Activated naive CD8-positive, alpha-beta T cell (primary cell): Measurements from ENCODE around the gene AKAP6.

Experiments used
- H3K27ac Mint-ChIP-seq: one replicate; pipeline ENCODE4 v1.8.0; 2021; ENCODE audit warnings: mixed read lengths
- H3K27me3 Mint-ChIP-seq: one replicate; pipeline ENCODE4 v1.8.0; 2021; ENCODE audit warnings: mixed read lengths
- H3K36me3 Mint-ChIP-seq: one replicate; pipeline ENCODE4 v1.8.0; 2021; ENCODE audit warnings: mixed read lengths
- H3K4me1 Mint-ChIP-seq: one replicate; pipeline ENCODE4 v1.8.0; 2021; ENCODE audit warnings: low read depth, mixed read lengths
- H3K4me3 Mint-ChIP-seq: one replicate; pipeline ENCODE4 v1.8.0; 2021; ENCODE audit warnings: mild to moderate bottlenecking, mixed read lengths
- H3K9me3 Mint-ChIP-seq: one replicate; pipeline ENCODE4 v1.8.0; 2021; ENCODE audit warnings: low read depth, mixed read lengths

The AKAP6 gene

DNA sequence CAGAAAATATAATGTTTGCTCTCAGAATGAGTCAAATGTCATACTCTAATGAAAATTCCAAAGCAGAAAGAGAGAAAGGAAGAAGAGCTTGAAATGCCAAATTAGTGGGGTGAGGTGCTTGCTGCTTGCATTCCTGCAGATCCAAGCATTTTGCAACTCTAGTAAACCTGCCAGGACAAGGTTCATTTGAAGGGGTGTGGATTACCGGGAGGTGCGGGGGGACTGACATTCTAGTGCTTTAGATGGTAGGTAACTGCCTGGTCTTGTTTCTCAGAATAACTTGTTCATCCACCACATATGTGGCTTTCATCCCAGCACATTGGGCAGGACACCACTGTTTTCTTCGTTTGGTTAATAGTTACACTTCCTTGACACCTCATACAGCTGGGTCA lies 144.4 kb downstream of the AKAP6 start:
- no peak overlapping the region for H3K4me3 Mint-ChIP-seq
- H3K27me3 Mint-ChIP-seq = no peaks in the 10 kb centered on the region
- H3K27ac Mint-ChIP-seq = no peak overlapping the region
- no peaks in the 10 kb centered on the region for H3K9me3 Mint-ChIP-seq
- H3K36me3 Mint-ChIP-seq = peaks cover 3% of the 10 kb centered on the region
- no peaks in the 10 kb centered on the region for H3K4me1 Mint-ChIP-seq

DNA sequence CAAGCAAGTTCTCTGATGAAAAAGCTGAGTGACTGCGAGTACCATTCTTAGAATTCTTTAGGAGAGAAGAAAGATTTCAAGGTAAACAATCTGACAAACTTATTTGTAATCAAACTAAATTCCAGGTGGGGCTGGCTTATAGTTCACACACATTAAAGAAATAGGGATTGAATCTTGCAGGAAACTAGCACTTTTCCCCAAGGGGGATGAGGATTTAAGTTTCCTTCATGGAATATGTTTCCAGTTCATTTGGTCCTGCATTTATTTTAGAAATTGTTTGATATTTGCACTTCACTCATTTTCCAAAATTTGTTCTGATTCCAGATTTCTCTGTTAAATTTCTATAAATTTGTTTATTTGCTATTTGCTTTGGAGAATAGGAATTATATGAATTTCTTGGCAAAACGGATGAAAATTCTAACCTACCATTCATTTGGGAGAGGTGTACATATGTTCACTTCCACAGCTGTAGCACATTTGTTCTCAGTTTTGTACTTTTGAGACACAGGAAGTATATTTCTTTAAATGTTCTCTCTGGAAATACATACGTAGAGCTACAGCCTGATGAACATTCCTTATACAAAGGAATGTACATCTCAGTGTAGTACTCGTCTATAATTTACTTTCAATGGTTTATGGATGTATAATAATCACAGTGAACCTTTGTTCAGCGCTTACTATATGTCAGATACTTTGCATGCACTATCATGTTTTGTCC lies 145.5 kb downstream of the AKAP6 start:
- Mint-ChIP-seq H3K4me1 (no peaks in the 10 kb centered on the region), H3K4me3 (no peak overlapping the region), H3K36me3 (peaks cover 3% of the 10 kb centered on the region), H3K9me3 (no peaks in the 10 kb centered on the region), H3K27ac (no peak overlapping the region), H3K27me3 (no peaks in the 10 kb centered on the region)

- H3K4me3 Mint-ChIP-seq = no peak overlapping the region
- no peaks in the 10 kb centered on the region for H3K4me1 Mint-ChIP-seq
- peaks cover 3% of the 10 kb centered on the region for H3K36me3 Mint-ChIP-seq
- no peak overlapping the region for H3K27ac Mint-ChIP-seq
- no peaks in the 10 kb centered on the region for H3K27me3 Mint-ChIP-seq
- no peaks in the 10 kb centered on the region for H3K9me3 Mint-ChIP-seq
Observed at GRCh38 chr14:32476532-32476931, 147.4 kb downstream of the AKAP6 start.

DNA sequence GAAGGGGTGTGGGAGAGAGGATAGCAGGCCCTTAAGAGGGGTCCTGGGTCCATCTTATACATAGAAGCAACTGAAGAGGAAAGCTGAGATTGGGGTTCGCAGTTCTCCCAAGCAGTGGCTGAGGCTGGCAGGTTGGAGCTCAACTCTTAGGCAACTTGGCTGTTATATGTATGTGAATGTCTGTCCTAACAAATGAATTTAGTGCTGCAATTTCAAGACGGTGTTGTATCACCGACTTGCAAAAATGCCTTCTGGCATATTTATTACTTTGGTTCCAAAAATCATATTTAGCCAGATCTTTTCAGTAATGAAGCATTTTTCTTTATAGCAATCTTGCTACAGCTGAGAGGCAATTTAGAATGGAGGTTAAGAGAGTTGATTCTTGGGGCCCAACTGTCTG lies 148.3 kb downstream of the AKAP6 start:
- Mint-ChIP-seq H3K9me3 (no peaks in the 10 kb centered on the region), H3K4me3 (no peak overlapping the region), H3K36me3 (peaks cover 6% of the 10 kb centered on the region), H3K4me1 (no peaks in the 10 kb centered on the region), H3K27ac (no peak overlapping the region), H3K27me3 (no peaks in the 10 kb centered on the region)

DNA sequence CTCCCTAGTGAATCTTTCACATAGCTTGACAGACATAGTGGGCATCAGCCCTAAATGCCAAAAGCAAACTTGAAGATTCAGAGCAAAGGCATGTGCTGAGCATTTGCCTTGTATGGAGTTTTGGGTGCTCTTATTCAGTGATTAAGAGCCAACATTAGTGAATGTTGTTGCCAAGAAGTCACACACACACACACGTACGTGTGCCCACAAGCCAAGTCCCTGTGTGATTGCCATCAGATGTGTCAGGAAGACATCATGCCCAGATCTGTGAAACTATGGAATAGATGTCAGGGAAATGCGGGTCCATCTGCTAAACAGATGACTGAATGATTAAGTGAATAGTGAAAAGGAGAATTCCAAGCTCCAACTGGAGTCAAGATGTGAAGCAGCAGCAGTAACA lies 149.0 kb downstream of the AKAP6 start:
- Mint-ChIP-seq H3K36me3 (peaks cover 6% of the 10 kb centered on the region), H3K27me3 (no peaks in the 10 kb centered on the region), H3K27ac (no peak overlapping the region), H3K4me1 (no peaks in the 10 kb centered on the region), H3K4me3 (no peak overlapping the region), H3K9me3 (no peaks in the 10 kb centered on the region)

GRCh38 chr14:32480337-32480736 lies 151.2 kb downstream of the AKAP6 start:
- H3K27me3 Mint-ChIP-seq = no peaks in the 10 kb centered on the region
- H3K4me1 Mint-ChIP-seq = no peaks in the 10 kb centered on the region
- peaks cover 4% of the 10 kb centered on the region for H3K36me3 Mint-ChIP-seq
- no peak overlapping the region for H3K4me3 Mint-ChIP-seq
- no peak overlapping the region for H3K27ac Mint-ChIP-seq
- H3K9me3 Mint-ChIP-seq = no peaks in the 10 kb centered on the region

DNA sequence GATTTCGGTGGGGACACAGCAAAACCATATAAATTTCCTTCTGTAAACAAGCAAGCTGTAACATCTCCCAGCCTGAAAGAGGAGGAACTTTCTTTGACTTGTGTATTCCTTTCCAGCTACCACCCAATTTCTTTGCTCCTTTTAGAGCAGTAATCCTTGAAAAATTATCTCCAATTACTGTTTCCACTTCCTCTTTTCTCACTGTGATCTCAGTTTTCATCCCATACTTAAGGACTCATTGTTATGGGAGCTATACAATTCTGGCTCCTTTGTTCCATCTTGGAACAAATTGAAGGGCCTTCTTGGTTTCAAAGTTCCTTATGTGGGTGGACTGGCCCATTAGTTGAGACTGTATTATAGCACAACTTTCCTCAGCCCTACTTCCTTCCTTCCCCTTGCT lies 152.6 kb downstream of the AKAP6 start:
- H3K4me1 Mint-ChIP-seq = no peaks in the 10 kb centered on the region
- no peak overlapping the region for H3K4me3 Mint-ChIP-seq
- peaks cover 3% of the 10 kb centered on the region for H3K9me3 Mint-ChIP-seq
- no peak overlapping the region for H3K27ac Mint-ChIP-seq
- H3K36me3 Mint-ChIP-seq = peaks cover 3% of the 10 kb centered on the region
- no peaks in the 10 kb centered on the region for H3K27me3 Mint-ChIP-seq

- no peaks in the 10 kb centered on the region for H3K36me3 Mint-ChIP-seq
- no peak overlapping the region for H3K27ac Mint-ChIP-seq
- H3K9me3 Mint-ChIP-seq = no peaks in the 10 kb centered on the region
- H3K4me3 Mint-ChIP-seq = no peak overlapping the region
- H3K27me3 Mint-ChIP-seq = peaks cover 1% of the 10 kb centered on the region
- no peaks in the 10 kb centered on the region for H3K4me1 Mint-ChIP-seq
Observed at GRCh38 chr14:32491416-32492016, 162.4 kb downstream of the AKAP6 start.

- Mint-ChIP-seq H3K27ac (no peak overlapping the region), H3K36me3 (no peaks in the 10 kb centered on the region), H3K4me1 (no peaks in the 10 kb centered on the region), H3K4me3 (no peak overlapping the region), H3K27me3 (peaks cover 1% of the 10 kb centered on the region), H3K9me3 (no peaks in the 10 kb centered on the region)
Observed at GRCh38 chr14:32492457-32492856, 163.4 kb downstream of the AKAP6 start.

- Mint-ChIP-seq H3K4me3 (no peak overlapping the region), H3K27me3 (peaks cover 3% of the 10 kb centered on the region), H3K9me3 (no peaks in the 10 kb centered on the region), H3K4me1 (no peaks in the 10 kb centered on the region), H3K27ac (no peak overlapping the region), H3K36me3 (no peaks in the 10 kb centered on the region)
Observed at GRCh38 chr14:32494609-32495434, 165.7 kb downstream of the AKAP6 start.

DNA sequence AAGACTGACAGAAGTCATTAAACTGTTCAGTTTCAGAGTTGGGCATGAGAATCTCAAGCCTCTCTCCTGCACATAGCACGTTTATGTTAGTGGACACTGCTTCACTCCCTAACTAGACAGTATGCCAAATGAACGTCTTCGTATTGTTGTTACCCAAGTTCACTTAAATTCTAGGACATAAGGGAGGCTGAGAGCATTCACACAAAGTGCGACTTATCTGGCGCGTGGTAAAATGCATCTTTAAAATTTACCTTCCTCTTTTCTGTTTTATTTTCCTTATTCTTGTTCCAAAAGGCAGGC lies 166.3 kb downstream of the AKAP6 start:
- Mint-ChIP-seq H3K27ac (no peak overlapping the region), H3K4me3 (no peak overlapping the region), H3K4me1 (no peaks in the 10 kb centered on the region), H3K27me3 (peaks cover 3% of the 10 kb centered on the region), H3K36me3 (no peaks in the 10 kb centered on the region), H3K9me3 (no peaks in the 10 kb centered on the region)

DNA sequence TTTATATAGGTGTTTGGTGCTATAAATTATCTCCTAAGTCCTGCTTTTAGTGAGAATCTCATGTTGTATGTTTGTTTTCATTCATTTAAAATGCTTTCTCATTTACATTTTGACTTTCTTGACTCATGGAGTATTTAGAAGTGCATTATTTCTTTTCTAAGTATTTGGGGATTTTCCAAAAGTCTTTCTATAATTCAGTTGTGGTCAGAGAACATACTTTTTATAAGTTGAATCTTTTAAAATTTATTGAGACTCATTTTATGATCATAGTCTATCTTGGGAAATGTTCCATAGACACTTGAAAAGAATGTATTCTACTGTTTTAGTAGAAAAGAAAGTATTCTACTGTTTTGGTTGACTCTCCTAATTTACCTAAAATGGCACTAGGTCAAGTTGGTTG lies 168.2 kb downstream of the AKAP6 start:
- Mint-ChIP-seq H3K27ac (no peak overlapping the region), H3K36me3 (no peaks in the 10 kb centered on the region), H3K4me3 (no peak overlapping the region), H3K4me1 (no peaks in the 10 kb centered on the region), H3K27me3 (peaks cover 2% of the 10 kb centered on the region), H3K9me3 (no peaks in the 10 kb centered on the region)

DNA sequence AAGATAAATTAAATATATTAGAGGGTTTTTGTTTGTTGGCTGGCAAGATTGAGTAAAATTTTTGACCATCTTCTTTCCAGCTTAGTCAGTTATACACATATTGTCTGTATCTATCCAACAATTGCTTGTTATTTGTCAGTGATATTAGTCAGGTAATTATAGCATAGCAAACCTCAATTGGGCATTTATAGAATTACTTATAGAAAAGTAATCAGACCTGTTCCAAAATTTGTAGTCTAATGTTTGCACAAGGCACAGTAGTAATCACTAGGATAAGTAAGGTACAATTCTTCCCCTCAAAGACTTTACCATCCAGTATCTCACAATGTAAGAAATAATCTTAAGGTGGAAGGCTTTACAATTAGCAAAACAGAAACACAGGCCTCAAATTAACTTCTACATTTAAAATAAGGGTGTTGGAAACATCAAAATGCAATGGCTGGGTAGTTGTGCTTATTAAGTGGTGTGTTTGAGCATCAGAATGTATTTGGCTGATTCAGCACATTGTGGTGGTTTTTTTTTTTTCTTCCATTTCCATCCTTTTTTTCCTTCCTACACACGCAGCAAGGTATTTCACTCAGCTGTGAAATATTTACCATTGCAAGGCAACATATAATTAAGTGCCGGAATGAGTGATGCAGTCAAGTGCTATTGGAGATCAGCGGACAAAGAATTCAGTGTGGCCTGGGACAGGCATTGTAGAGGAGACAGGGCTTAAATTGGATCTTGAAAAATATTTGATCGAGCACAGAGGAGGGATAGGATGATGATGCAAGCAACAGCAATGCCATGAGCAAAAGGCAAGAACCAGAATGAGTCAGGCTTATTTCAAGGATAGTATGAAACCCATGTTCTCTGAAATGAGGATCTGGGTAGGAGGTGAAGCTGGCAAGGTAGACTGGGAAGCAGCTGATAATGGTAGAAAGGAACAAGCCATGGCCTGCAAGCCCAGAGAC lies 178.2 kb downstream of the AKAP6 start:
- Mint-ChIP-seq H3K9me3 (no peaks in the 10 kb centered on the region), H3K27ac (no peak overlapping the region), H3K4me1 (no peaks in the 10 kb centered on the region), H3K36me3 (peaks cover 2% of the 10 kb centered on the region), H3K4me3 (no peak overlapping the region), H3K27me3 (no peaks in the 10 kb centered on the region)

- Mint-ChIP-seq H3K27ac (no peak overlapping the region), H3K27me3 (no peaks in the 10 kb centered on the region), H3K36me3 (peaks cover 2% of the 10 kb centered on the region), H3K4me3 (no peak overlapping the region), H3K4me1 (no peaks in the 10 kb centered on the region), H3K9me3 (no peaks in the 10 kb centered on the region)
Observed at GRCh38 chr14:32508281-32508680, 179.2 kb downstream of the AKAP6 start.
